Right ventricle myocardium superior (tissue), 1 donor: ENCODE data around the gene DTX2. TPM values are rescaled to one million over a fixed set of nuclear protein-coding genes. Genes with fewer than 3 reads are reported as not detected.
A peak's percentile ranks its signal among the peaks of the same experiment; 100 is the strongest.
"Not testable (repeated sequence)": the region's sequence is repeated elsewhere in the genome, so short reads cannot be mapped to it uniquely, and the experiment has no call there.

ENCODE experiments used
- ATAC-seq: fragments of 200-7000 bp; cut with Tn5 transposase; one replicate; pipeline ENCODE4 v1.9.1; 2020; ENCODE audit warnings: mild to moderate bottlenecking; ENCODE audit not compliant: poor library complexity
- DNase-seq: peaks from one replicate; pipeline ENCODE4 v3.0.0-alpha.2; 2020
- intact Hi-C: fragments of 100-400 bp; cut with DNase I; formaldehyde crosslinking; loops from one replicate; pipeline ENCODE4 v1.11.2; 2022
- total RNA-seq: library from RNA; stranded (reverse); fragmentation: NEBNext Ultra II Directional; extraction: Animal tissue kit (Norgen Biotek cat#: 25700); gene quantifications from one replicate; pipeline ENCODE4 v1.2.1, GENCODE V29; 2021
- donor health status: DM: no; HTN: yes; CAD: no; lungs with severe emphysema.

The DTX2 gene
- total RNA-seq, 1 donor from 2014 or later = 5.5 TPM

DNA sequence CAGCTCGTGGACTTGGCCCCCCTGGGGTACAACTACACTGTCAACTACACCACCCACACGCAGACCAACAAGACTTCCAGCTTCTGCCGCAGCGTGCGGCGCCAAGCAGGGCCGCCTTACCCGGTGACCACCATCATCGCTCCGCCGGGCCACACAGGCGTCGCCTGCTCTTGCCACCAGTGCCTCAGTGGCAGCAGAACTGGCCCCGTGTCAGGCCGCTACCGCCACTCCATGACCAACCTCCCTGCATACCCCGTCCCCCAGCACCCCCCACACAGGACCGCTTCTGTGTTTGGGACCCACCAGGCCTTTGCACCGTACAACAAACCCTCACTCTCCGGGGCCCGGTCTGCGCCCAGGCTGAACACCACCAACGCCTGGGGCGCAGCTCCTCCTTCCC lies 21.2 kb downstream of the DTX2 start:
- intact Hi-C loops, ATAC-seq, DNase-seq: not testable (repeated sequence)

DNA sequence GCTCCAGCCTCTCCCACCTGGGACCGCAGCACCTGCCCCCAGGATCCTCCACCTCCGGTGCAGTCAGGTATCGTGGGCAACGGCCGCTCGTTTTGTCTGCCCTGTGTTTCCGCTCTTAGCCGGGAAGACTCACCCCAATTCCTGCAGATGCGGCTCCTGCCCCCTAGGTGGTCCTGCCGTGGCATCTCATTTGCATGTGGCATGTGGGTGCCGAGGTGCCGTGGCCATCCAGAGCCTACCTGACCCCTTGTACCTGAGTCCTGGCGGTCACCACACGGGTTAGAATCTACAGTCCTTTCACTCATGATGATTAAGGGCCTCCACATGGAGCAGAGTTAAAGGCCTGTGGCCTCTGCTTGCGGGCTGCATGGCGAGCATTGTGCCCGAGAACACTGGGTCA lies 21.6 kb downstream of the DTX2 start:
- ATAC-seq, DNase-seq, intact Hi-C loops: not testable (repeated sequence)

DNA sequence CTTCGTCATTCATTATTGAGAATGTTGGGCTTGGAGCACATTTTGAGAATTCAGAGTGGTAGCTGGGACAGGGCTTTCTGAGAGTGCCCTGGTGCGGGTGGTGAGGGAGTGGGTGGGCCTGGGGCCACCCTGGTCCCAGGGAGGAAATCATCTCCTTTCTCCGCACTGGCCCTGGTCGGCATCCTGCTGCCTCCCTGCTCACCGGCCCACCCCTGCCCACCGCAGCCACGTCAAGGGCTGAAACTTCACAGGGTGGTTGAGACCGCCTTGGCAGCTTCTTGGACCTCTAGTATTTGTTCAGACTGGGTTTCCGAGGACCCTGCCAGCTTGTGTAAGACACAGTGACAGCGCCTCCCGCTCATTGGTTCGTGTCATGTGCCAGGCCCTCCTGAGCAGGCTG lies 22.9 kb downstream of the DTX2 start:
- intact Hi-C loops, DNase-seq, ATAC-seq: not testable (repeated sequence)

DNA sequence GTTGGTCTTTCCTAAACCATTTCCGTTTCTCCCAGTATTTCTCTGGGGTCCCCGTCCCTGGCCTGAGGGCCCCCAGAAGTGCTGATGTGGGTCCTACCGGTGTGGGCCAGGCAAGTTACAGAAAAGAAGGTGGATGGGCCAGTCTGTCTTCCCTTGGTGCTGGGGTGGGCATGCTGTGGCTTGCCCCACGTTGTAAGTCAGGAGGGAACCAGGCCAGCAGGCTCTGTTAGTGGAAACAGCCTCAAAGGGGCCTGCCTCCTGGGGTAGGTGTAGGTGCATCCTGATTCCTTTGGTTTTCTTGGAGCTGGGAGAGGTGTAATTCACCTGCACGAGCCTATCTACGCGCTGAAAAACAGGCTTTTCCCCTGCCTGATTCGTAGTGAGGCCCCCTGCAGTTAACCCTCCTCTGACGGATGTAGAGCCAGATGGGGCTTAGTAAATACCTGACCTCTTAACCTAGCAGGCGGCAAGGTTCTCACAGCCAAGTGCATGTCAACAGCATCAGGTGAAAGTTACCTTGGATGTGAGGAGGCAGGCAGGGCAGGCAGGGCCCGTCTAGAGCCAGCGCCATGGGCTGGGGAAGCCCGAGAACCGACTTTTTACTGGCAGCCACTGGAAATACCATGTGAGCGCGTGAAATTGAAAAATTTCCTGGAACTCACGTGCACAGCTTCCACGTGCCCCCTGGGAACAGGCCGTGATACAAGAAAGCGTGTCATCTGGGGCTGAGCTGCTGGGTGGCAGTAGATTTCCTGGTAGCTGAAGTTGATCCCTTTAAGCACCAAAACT lies 24.5 kb downstream of the DTX2 start:
- ATAC-seq = peak; percentile 79
- intact Hi-C loops, DNase-seq: not testable (repeated sequence)

DNA sequence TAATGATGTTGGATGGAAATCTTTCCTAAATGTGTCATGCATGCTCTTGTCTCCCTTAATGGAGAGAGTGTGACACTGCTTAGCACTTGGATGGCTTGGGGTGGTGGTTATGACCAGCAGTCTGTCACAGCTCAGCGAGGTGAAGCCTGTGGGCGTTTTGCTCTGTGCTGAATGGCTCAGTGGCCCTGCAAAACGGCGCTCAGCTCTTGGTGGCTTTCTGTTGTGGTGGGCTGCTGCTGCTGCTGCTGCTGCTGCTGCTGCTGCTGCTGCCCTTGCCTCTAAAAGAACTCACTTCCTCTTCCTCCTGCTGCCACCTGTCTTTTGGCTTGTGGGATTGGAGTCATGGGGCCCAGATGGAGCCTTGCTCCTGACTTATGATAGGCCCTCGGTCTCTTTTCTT lies 25.1 kb downstream of the DTX2 start:
- DNase-seq (peak; percentile 3), ATAC-seq (peak; percentile 44)
- intact Hi-C loops = not testable (repeated sequence)

DNA sequence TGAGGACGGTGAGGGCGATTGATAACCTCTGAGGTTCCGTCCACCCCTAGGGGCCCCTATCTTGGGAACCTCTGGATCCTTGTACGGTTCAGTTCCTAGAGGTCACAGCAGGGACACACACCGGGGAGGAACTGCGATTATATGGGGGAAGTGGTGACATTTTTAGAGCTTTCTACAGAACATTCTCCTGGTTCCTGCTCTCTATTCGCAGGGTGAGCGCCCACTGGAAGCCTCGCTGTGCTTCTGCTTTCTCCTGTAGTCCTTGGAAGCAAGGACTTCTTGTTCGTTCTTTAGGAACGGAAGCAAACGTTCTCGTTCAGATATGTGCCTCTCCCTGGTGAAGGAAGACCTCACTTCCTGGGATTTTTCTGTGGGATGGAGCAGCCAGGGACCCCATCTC lies 26.5 kb downstream of the DTX2 start:
- ATAC-seq, intact Hi-C loops: not testable (repeated sequence)

DNA sequence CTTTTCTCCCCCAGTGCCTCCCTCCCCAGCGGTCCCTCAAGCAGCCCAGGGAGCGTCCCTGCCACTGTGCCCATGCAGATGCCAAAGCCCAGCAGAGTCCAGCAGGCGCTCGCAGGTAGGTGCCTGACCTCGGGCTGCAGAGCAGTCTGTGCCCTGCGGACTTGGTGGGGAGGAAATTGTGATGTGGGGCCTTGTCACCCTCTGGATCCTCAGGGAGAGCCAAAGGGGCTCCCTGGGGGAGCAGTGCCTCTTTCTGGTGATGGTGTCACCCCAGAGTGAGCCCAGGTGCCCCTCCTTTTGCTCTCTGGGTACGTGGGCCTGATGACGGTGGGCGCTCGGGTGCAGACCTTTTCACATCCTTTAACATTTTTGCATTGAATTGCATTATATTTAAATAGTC lies 30.6 kb downstream of the DTX2 start:
- ATAC-seq, DNase-seq, intact Hi-C loops: not testable (repeated sequence)

More for the DNA sequence above, 26.5 kb downstream of the DTX2 start:
- peak; percentile 44 for DNase-seq

DNA sequence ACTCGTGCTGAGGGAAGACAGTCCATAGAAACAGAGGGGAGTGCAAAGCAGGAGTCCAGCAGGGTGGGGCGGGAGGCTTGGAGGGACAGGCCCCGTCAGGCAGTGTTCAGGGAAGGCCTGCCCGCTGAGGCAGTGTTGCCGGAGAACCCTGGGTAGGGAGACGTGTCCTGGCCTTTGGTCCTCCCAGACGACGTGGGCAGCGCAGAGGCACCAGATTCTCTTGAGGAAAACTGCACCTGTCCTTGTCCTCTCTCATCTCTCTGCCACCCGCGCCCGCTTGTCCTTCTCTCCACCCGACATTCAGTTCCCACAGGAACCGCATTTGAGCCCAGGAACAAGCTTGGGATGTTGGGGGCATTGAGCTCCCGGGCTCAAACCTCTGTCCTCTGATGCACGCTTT lies 34.2 kb downstream of the DTX2 start:
- ATAC-seq, intact Hi-C loops, DNase-seq: not testable (repeated sequence)

DNA sequence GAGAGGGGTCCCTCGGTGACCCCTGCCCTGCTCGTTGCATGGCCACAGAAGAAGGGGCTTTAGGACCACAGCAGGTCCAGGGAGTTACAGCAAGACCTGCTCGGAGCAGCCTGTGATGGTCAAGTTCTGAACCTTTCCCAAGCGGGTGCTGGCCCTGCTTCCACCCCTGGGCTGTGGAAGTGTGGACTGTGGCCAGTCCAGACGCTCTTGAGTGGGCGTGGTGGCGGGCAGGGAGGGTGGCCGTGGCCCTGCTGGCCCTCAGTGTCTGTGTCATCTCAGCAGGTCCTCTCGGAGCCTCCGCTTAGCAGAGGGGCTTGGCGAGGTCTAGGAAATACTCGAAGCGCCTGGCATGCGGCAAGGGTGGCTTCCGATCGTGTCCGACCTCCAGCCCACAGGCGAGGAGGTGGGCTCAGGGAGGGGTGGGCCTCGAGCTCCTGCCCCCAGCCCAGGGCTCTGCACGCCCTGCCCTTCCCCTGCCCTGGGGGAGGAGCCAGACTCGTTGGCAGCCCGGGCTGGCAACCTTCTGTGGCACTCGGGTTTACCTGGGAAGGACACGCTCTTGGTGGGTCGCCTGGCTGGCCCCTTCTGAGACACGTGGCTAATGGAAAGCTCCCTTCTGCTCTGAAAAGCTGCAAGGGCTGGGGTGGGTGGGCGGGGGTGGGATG lies 36.5 kb downstream of the DTX2 start:
- intact Hi-C loops, ATAC-seq, DNase-seq: not testable (repeated sequence)

DNA sequence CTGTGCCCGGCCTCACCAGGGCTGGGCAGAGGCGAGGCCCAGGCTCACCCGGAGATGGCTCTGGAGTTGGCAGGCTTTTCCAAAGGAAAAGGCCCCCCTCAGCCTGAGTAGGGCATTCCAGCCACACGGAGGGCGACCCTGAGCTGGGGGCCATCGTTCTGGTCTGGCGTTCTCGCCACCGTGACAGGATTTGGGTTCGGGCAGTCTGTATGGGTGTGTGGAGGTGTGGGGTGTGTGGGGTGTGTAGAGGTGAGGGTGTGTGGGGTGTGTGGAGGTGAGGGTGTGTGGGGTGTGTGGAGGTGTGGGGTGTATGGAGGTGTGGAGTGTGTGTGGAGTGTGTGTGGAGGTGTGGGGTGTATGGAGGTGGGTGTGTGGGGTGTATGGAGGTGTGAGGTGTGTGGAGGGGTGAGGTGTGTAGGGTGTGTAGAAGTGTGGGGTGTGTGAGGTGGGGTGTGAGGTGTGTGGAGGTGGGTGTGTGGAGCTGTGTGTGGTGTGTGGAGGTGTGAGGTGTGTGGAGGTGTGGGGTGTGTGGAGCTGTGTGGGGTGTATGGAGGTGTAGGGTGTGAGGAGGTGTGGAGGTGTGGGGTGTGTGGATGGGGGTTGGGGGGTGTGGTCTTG lies 37.2 kb downstream of the DTX2 start:
- ATAC-seq, DNase-seq, intact Hi-C loops: not testable (repeated sequence)

DNA sequence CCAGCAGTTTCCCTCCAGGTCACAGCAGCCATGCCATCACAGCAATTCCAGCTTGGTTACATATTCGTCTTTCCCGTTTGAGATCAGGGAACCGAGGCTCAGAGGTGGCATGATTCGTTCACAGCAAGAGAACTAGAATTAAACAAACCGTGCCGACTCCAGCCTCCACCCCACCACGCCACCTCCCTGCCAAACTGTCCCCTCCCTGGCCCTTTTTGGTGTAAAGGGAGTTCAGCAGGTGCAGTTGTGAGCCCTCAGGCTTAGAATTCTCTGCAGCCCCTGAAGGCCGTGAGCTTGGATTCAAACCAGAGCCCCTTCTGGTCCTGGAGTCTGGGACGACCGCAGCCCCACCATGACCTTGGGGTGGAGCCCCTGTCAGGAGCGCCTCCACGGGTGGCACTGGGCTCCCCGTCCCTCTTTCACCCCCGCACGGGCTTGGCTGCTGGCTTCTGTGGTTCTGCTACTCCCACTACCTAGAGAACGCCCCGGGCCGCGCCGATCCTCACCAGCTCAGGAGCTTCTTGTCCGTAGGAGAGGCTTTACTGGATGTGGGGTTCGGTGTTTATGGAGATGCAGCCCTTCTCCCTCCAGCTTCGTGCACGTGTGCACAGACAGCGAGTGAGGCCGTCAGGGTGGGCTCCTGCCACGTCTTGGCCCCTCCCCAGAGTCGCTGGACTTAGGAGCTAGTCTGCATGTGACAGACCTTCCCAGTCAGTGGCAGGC lies 37.9 kb downstream of the DTX2 start:
- DNase-seq, intact Hi-C loops, ATAC-seq: not testable (repeated sequence)

DNA sequence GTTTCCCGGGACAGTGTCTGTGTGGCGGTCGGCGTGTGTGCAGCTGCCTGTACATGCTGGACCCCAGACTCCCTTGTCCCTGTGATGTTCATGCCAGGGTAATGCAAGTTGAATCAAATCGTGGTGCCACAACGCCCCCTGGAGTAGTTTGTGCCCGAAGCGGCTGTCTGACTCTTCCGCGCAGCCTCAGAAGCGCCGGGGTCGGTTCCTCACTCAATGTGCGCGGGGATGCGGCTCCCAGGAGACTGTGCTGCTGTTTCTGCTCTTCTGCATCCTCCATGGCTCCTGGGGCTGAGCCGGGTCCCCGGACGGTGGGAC lies 38.4 kb downstream of the DTX2 start:
- intact Hi-C loops = not testable (repeated sequence)

DNA sequence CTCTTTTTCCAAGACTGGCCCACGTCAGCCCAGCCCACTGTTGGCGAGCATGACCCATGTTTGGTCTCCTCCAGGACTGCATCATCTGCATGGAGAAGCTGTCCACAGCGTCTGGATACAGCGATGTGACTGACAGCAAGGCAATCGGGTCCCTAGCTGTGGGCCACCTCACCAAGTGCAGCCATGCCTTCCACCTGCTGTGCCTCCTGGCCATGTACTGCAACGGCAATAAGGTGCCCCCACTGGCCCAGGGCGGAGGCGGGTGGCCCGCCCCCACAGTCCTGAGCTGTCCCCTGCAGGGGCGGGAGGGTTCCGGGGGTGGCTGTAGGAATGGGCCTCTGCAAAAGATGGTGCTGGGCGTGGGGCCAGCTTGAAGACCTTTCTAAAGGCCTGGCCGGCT lies 40.7 kb downstream of the DTX2 start:
- ATAC-seq, DNase-seq, intact Hi-C loops: not testable (repeated sequence)

More for the DNA sequence above, 38.4 kb downstream of the DTX2 start:
- DNase-seq = not testable (repeated sequence)
- peak; percentile 56 for ATAC-seq

DNA sequence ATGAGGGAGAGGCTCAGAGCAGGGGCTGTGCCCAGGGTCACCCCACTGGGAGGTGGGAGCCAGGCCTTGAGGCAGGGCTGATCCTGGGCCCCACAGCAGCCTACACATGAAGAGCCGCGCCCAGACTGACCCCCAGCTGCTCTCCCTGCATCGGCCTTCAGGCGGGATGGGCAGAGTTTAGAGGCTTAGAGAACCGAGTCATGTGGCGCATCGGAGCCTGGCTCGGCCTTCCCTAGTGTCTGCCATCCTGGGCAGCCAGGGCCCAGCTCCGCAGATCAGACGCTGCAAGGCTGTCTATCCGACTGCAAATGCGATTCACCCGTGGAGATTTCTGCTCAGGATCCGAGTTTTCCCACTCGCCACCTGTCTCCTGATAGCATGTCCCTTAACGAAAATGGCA lies 41.3 kb downstream of the DTX2 start:
- intact Hi-C loops, DNase-seq, ATAC-seq: not testable (repeated sequence)

DNA sequence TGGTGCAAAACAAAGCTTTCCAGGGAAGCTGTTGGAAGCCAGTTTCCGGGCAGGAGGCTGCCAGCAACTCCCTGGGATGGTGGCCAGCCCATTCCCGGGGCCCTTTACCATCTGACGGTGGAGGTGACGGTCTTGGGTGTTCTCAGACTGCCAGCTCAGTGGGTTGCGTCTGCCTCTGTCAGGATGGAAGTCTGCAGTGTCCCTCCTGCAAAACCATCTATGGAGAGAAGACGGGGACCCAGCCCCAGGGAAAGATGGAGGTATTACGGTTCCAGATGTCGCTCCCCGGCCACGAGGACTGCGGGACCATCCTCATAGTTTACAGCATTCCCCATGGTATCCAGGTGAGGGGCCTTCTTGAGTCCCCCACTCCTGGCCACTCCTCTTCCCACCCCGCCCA lies 41.7 kb downstream of the DTX2 start:
- intact Hi-C loops, ATAC-seq: not testable (repeated sequence)

DNA sequence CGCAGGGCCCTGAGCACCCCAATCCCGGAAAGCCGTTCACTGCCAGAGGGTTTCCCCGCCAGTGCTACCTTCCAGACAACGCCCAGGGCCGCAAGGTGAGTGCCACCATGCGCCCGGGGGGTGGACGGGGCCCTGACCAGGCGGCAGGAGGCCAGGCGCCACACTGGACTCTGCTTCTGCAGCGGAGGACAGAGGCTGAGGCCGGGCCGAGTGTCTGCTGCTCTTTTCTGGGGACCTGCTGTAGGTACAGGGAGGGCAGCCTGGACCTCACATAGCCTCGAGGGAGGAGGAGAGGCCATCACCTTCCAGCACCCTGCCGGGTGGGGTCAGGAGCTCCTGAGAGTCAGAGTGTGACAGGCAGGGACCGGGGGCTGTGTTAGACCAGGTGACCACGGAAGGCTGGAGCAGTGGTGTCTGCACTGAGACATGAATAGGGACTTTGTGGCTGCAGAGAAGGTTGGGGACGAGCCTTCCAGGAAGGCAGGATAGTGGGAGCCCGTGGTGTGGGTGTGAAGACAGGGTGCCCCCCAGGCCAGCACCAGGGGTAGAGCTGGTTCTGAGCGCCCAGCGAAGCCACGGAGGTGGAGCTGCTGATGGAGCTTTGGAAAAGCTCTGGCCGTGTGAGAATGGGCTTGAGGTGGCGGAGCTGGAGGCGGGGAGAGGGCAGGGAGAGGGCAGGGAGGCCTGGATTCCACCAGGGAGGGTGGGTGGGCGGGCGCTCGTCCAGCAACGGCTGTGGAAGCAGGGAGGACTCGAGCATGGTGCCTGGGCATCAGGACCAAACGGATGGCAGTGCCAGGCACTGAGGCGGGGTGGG lies 43.0 kb downstream of the DTX2 start:
- ATAC-seq, DNase-seq, intact Hi-C loops: not testable (repeated sequence)

More for the DNA sequence above, 41.7 kb downstream of the DTX2 start:
- not testable (repeated sequence) for DNase-seq

DNA sequence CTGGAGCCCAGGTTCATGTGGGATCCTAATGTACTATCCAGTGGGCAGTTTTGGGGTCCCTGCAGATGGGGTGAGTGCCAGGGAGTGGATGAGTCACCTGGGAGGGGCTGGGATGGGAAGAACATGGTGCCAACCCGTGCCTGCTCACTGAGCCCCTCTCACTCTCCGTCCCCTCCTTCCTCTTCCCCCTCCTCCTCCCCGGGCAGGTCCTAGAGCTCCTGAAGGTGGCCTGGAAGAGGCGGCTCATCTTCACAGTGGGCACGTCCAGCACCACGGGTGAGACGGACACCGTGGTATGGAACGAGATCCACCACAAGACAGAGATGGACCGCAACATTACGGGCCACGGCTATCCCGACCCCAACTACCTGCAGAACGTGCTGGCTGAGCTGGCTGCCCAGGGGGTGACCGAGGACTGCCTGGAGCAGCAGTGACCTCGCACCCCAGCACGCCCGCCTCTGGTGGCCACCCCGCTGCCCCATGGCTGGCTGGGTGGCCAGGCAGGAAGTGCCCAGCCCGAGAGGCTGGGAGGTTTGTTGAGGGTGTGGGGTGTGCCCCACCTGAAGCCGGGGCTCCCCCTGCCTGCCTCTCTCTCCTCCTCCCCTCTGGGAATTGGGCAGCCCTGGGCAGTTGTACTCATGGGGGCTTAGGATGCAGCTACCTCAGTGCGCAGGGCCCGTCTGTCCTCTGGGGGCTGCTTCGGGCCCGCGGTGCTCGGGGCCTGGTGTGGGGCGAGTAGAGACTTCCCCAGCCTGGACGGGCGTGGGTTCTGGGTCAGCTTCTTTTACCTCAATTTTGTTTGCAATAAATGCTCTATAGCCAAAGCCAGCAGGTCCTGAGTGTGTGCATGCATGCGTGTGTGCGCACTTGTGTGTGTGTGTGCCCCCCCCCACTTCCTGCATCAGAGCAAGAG lies 43.9 kb downstream of the DTX2 start:
- DNase-seq (no peak), ATAC-seq (no peak)
- intact Hi-C loops = no loop called here
